NCI-H1105 (cell line): ENCODE results near the gene OR10A5.
"Not testable (repeated sequence)": the region's sequence is repeated elsewhere in the genome, so short reads cannot be mapped to it uniquely, and the experiment has no call there.

ENCODE experiments used
- DNase-seq: peaks from one replicate; lab custom pipeline; 2025; lab: John Stamatoyannopoulos, UW

OR10A5 gene

DNA sequence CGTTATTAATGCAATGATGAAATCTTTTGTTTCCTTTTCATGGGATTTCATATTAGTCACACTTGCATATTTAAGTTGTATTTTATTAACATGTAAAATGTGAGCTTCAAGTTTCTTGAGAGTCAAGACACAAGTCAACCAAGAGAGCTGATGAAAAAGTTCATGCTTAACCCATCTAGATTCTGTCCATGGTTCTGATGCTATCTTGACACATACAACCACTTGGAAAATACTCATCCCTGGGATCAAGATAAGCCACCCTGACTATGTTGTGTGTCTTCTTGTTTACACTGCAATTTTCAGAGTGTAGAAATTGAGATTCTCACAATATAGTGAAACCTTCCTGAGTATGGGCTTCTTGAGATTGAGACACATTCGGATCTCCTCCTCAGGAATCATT lies 30.3 kb downstream of the OR10A5 start:
- DNase-seq: no peak

- DNase-seq: no peak
Measured at GRCh38 chr11:6876325-6876724, 30.8 kb downstream of the OR10A5 start, which contains the start of gene OR10A4. TSS of gene OR10A4 (plus strand) at chr11:6876625. CDS start at chr11:6876648, 23 bp downstream.

DNA sequence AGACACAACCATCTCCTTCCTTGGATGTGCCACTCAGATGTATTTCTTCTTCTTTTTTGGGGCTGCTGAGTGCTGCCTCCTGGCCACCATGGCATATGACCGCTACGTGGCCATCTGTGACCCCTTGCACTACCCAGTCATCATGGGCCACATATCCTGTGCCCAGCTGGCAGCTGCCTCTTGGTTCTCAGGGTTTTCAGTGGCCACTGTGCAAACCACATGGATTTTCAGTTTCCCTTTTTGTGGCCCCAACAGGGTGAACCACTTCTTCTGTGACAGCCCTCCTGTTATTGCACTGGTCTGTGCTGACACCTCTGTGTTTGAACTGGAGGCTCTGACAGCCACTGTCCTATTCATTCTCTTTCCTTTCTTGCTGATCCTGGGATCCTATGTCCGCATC lies 31.4 kb downstream of the OR10A5 start:
- DNase-seq: no peak

DNA sequence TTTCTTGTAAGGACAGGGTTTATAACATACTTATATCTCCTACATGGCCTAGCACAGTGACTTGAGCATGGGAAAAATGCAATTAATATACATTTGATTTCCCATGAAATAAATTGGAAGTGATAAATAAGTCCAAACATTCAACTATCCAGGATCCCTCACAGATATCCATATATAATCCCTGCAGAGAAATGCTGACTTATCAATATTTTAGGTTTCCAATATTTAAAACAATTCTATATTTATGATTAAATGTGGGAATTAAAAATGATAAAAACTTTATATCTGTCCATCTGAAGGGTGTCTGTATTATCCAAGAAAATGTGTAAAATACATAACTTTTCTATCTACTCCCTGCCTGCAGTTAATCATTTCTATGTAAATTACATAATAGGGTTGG lies 37.3 kb downstream of the OR10A5 start:
- DNase-seq: no peak

- not testable (repeated sequence) for DNase-seq
Measured at GRCh38 chr11:6887711-6888110, 42.2 kb downstream of the OR10A5 start.

- DNase-seq: no peak
Measured at GRCh38 chr11:6888830-6889229, 43.3 kb downstream of the OR10A5 start.

DNA sequence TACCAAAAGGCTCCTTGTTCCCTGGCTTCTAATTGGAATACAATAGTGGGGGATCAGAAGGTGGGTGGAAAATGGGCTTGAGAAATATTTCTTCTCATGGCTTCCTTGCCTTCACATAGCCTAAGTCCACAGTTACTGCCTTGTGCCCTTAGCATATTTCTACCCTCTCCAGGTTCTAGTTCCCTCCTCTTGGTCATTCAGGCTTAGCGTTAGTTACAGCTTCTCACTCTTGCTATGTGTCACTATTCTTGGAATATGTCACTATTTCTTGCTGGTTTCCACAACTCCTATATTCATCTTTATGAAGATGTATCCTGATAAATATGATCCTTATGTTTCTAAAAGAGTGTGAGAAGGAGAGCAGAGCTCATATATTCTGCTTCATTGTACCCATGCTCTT lies 44.4 kb downstream of the OR10A5 start:
- no peak for DNase-seq

- no peak for DNase-seq
Measured at GRCh38 chr11:6892400-6892799, 46.9 kb downstream of the OR10A5 start, which contains the start of gene OR2D2. TSS of gene OR2D2 (minus strand) at chr11:6892500. CDS start at chr11:6892500, 0 bp downstream.

DNA sequence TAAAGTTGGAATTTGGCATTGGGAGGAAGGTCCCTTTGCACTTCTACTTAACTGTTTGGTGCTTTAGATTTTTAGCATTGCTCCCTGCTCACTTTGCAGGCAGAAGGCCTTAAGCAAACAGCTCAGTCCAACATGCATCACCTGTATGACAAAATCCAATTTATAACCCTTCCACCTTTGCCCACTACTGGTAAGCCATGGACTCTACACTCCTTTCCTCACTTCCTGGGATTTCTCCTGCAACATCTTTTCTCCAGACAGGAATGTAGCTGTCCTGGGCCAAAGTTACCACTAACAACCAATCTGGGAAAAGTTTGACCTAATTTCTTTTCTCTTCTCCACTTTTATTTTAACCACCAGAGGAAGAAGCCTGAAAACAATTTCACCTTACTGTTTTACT lies 48.6 kb downstream of the OR10A5 start:
- DNase-seq: no peak

DNA sequence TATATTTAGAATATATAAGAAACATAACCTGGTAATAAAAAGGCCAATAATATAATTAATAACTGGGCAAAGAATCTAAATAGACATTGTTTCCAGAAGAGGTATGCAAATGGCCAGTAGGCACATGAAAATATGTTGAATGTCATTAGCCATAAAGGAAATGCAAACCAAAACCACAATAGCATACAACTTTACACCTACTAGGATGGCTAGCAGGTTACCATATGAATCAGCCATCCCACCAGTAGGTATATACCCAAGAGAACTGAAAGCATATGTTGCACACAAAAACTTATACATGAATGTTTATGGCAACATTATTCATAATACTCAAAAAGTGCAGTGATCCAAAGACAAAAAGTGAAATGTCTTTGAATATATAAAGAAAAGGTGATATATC lies 49.5 kb downstream of the OR10A5 start:
- DNase-seq: no peak
